Neural cell (in vitro differentiated cells): ENCODE data around the gene CST9. TPM values are rescaled to one million over a fixed set of nuclear protein-coding genes. Genes with fewer than 3 reads are reported as not detected.

ENCODE experiments used
- H2AFZ ChIP-seq: fragments of 200-600, 300-800 bp; sonication (generic), shearing (Covaris generic); 2 replicates; pipeline ENCODE4 v1.6.0; 2014; ENCODE audit warnings: low read depth, mild to moderate bottlenecking, antibody characterized with exemption, low read length, moderate library complexity
- H3F3A ChIP-seq: fragments of 200-600 bp; shearing (Covaris generic); 2 replicates; pipeline ENCODE4 v1.6.1; 2016; ENCODE audit warnings: mild to moderate bottlenecking, moderate library complexity, mixed read lengths, antibody characterized with exemption, low read length; ENCODE audit not compliant: insufficient read depth, poor library complexity, severe bottlenecking
- H3K27ac ChIP-seq: fragments of 200-600, 300-800 bp; sonication (generic), shearing (Covaris generic); 2 replicates; pipeline ENCODE4 v1.5.1; 2014; ENCODE audit warnings: mild to moderate bottlenecking, low read length, moderate library complexity
- H3K27me3 ChIP-seq: fragments of 300-800, 200-600 bp; sonication (generic), shearing (Covaris generic); 2 replicates; pipeline ENCODE4 v1.6.0; 2014; ENCODE audit warnings: mild to moderate bottlenecking, low read depth, low read length, moderate library complexity; ENCODE audit not compliant: insufficient read depth
- H3K36me3 ChIP-seq: fragments of 300-800, 200-600 bp; sonication (generic), shearing (Covaris generic); 2 replicates; pipeline ENCODE4 v1.5.1; 2014; ENCODE audit warnings: mild to moderate bottlenecking, antibody characterized with exemption, low read length, moderate library complexity; ENCODE audit not compliant: insufficient read depth
- H3K4me2 ChIP-seq: fragments of 300-800, 200-600 bp; sonication (generic), shearing (Covaris generic); 2 replicates; pipeline ENCODE4 v1.6.0; 2014; ENCODE audit warnings: mild to moderate bottlenecking, low read length
- H3K4me3 ChIP-seq: fragments of 300-800, 200-600 bp; sonication (generic), shearing (Covaris generic); 2 replicates; pipeline ENCODE4 v1.5.1; 2014; ENCODE audit warnings: mild to moderate bottlenecking, low read length, moderate library complexity
- H3K79me2 ChIP-seq: fragments of 200-600 bp; shearing (Covaris generic); replicated peaks from 2 replicates; pipeline ENCODE4 v1.6.0; 2014; ENCODE audit warnings: mild to moderate bottlenecking, low read length, moderate library complexity; ENCODE audit not compliant: insufficient read depth
- H3K9ac ChIP-seq: fragments of 300-800, 200-600 bp; sonication (generic), shearing (Covaris generic); 2 replicates; pipeline ENCODE4 v1.6.1; 2016; ENCODE audit warnings: mild to moderate bottlenecking, low read length, mixed read lengths
- H3K9me2 ChIP-seq: fragments of 200-600 bp; shearing (Covaris generic); 2 replicates; pipeline ENCODE4 v1.6.1; 2016; ENCODE audit warnings: mild to moderate bottlenecking, low read length, mixed read lengths; ENCODE audit not compliant: insufficient read depth
- H3K9me3 ChIP-seq: fragments of 200-600, 300-800 bp; sonication (generic), shearing (Covaris generic); 2 replicates; pipeline ENCODE4 v1.6.1; 2016; ENCODE audit warnings: mild to moderate bottlenecking, mixed run types, low read length, moderate library complexity, mixed read lengths
- H4K20me1 ChIP-seq: fragments of 200-600 bp; shearing (Covaris generic); 2 replicates; pipeline ENCODE4 v1.6.1; 2016; ENCODE audit warnings: mild to moderate bottlenecking, mixed run types; ENCODE audit not compliant: insufficient read depth
- EP300 ChIP-seq: fragments of 450-650 bp; conservative IDR thresholded peaks from 2 replicates; pipeline ENCODE4 v1.6.1; 2014; ENCODE audit warnings: antibody characterized with exemption, mild to moderate bottlenecking, moderate library complexity; ENCODE audit not compliant: poor library complexity, severe bottlenecking
- EZH2 ChIP-seq: fragments of 200-600, 300-800 bp; shearing (Covaris generic), sonication (generic); IDR thresholded peaks from 2 replicates; pipeline ENCODE4 v1.6.1; 2014; ENCODE audit warnings: antibody characterized with exemption, low read length, borderline replicate concordance, mild to moderate bottlenecking; ENCODE audit not compliant: insufficient read depth, poor library complexity, severe bottlenecking
- MXI1 ChIP-seq: fragments of 450-650 bp; conservative IDR thresholded peaks from 2 replicates; pipeline ENCODE4 v1.6.1; 2014; ENCODE audit warnings: antibody characterized with exemption, mild to moderate bottlenecking; ENCODE audit not compliant: poor library complexity, severe bottlenecking
- POLR2AphosphoS5 ChIP-seq: IDR thresholded peaks from 2 replicates; pipeline ENCODE4 v1.6.1; 2012
- RAD21 ChIP-seq: fragments of 450-650 bp; conservative IDR thresholded peaks from 2 replicates; pipeline ENCODE4 v1.6.1; 2014; ENCODE audit warnings: antibody characterized with exemption, mild to moderate bottlenecking, moderate library complexity
- SMC3 ChIP-seq: fragments of 450-650 bp; conservative IDR thresholded peaks from 2 replicates; pipeline ENCODE4 v1.6.1; 2014; ENCODE audit warnings: antibody characterized with exemption, mild to moderate bottlenecking, moderate library complexity; ENCODE audit not compliant: poor library complexity
- TAF1 ChIP-seq: IDR thresholded peaks from 2 replicates; pipeline ENCODE4 v1.6.1; 2012; ENCODE audit warnings: low read depth
- polyA plus RNA-seq: library from polyadenylated mRNA; depleted of rRNA; stranded (reverse); fragments of >200 nt; gene quantifications from 2 replicates; pipeline ENCODE4 v1.2.3, GENCODE V29; 2014
- TF ChIP-seq, protein P1 (sequence below): fragments of 450-650 bp; IDR thresholded peaks from 2 replicates; pipeline ENCODE4 v1.5.1; 2014; ENCODE audit warnings: antibody characterized with exemption, mild to moderate bottlenecking, moderate library complexity; ENCODE audit not compliant: poor library complexity, severe bottlenecking
- TF ChIP-seq, protein P2 (sequence below): IDR thresholded peaks from 2 replicates; pipeline ENCODE4 v1.6.1; 2012; ENCODE audit warnings: borderline replicate concordance

The CST9 gene
- polyA plus RNA-seq, 1 donor from 2014 or later = not detected

DNA sequence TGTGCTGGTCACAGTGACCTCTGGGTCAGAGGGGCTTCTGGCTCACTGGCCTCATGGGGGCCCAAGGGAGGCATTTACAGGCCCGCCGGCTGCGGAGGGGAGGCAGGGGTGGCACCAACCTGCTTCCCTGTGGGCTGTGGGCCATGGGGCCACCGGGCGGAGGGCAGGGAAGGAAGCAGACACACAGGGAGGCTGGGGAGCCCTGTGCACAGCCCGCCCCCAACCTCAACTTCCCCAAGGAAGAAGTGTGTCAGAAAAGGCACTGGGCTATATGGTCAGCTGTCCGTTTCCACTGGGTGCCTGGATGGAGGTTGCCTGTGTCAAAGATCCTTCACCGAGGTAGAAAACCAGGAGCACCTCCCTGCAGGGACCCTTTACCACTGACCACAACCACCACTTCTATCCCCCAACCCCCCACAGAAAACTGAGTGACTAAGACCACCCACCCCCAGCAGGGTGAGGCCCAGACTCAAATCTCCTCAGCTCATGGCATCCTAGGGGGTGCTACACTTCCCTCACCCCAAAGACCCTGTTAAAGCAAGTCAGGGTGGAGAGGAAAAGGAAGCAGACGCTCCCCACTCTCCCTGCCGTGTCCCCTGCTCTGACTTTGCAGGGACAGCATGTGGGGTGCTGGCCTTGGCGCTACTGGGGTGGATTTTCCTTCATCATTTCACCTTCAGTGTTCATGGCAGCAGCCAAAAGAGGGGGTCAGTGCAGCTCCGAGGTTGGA lies 26.4 kb upstream of the CST9 start:
- Histone ChIP-seq H3K27me3 (peaks cover 2% of the 10 kb centered on the region), H3K9me3 (no peaks in the 10 kb centered on the region), H4K20me1 (no peaks in the 10 kb centered on the region), H3K36me3 (no peaks in the 10 kb centered on the region), H3K4me2 (no peak overlapping the region), H3K27ac (no peak overlapping the region), H3K9ac (no peak overlapping the region), H2AFZ (no peak overlapping the region), H3K9me2 (no peaks in the 10 kb centered on the region), H3F3A (no peaks in the 10 kb centered on the region), H3K79me2 (no peaks in the 10 kb centered on the region), H3K4me3 (no peak overlapping the region)
- TF ChIP-seq, protein P1, sequence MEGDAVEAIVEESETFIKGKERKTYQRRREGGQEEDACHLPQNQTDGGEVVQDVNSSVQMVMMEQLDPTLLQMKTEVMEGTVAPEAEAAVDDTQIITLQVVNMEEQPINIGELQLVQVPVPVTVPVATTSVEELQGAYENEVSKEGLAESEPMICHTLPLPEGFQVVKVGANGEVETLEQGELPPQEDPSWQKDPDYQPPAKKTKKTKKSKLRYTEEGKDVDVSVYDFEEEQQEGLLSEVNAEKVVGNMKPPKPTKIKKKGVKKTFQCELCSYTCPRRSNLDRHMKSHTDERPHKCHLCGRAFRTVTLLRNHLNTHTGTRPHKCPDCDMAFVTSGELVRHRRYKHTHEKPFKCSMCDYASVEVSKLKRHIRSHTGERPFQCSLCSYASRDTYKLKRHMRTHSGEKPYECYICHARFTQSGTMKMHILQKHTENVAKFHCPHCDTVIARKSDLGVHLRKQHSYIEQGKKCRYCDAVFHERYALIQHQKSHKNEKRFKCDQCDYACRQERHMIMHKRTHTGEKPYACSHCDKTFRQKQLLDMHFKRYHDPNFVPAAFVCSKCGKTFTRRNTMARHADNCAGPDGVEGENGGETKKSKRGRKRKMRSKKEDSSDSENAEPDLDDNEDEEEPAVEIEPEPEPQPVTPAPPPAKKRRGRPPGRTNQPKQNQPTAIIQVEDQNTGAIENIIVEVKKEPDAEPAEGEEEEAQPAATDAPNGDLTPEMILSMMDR = no peak
- TF ChIP-seq SMC3 = no peak
- no peak for TF ChIP-seq TAF1
- TF ChIP-seq EZH2 = no peak
- TF ChIP-seq POLR2AphosphoS5 = no peak
- no peak for TF ChIP-seq MXI1
- TF ChIP-seq, protein P2, sequence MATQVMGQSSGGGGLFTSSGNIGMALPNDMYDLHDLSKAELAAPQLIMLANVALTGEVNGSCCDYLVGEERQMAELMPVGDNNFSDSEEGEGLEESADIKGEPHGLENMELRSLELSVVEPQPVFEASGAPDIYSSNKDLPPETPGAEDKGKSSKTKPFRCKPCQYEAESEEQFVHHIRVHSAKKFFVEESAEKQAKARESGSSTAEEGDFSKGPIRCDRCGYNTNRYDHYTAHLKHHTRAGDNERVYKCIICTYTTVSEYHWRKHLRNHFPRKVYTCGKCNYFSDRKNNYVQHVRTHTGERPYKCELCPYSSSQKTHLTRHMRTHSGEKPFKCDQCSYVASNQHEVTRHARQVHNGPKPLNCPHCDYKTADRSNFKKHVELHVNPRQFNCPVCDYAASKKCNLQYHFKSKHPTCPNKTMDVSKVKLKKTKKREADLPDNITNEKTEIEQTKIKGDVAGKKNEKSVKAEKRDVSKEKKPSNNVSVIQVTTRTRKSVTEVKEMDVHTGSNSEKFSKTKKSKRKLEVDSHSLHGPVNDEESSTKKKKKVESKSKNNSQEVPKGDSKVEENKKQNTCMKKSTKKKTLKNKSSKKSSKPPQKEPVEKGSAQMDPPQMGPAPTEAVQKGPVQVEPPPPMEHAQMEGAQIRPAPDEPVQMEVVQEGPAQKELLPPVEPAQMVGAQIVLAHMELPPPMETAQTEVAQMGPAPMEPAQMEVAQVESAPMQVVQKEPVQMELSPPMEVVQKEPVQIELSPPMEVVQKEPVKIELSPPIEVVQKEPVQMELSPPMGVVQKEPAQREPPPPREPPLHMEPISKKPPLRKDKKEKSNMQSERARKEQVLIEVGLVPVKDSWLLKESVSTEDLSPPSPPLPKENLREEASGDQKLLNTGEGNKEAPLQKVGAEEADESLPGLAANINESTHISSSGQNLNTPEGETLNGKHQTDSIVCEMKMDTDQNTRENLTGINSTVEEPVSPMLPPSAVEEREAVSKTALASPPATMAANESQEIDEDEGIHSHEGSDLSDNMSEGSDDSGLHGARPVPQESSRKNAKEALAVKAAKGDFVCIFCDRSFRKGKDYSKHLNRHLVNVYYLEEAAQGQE = no peak
- TF ChIP-seq EP300 = no peak
- TF ChIP-seq RAD21 = no peak

DNA sequence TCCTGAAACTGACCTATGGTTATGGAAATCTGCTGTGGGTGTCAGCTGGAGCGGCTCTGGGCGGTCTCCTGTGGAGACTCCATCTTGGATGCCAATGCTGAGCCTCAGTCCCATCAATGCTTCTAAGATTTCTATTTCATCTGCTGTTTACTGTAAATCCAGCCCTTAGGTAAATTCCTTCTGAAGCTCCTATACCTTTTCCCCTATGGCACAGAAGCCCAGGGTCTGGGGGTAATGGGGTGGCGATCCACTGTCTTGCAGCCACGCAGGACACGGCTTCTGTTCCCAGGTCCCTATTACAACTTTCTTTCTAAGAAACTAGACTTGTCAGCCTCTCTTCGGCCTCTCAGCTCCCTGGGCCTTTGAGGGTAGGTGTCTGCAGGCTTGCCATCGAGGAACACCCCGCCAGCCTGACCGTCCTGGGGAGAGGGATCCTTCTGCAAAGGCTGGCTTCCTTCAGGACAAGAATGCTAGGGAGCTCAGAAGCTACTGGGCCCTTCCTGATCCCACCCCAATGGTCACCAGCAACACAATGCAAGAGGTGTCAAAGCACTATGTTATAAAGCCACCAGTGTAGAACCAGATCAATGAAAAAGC lies 25.6 kb upstream of the CST9 start:
- Histone ChIP-seq H3K36me3 (no peaks in the 10 kb centered on the region), H3K9me3 (no peaks in the 10 kb centered on the region), H2AFZ (no peak overlapping the region), H3F3A (no peaks in the 10 kb centered on the region), H3K27me3 (no peaks in the 10 kb centered on the region), H3K9me2 (no peaks in the 10 kb centered on the region), H3K4me2 (no peak overlapping the region), H3K27ac (no peak overlapping the region), H4K20me1 (no peaks in the 10 kb centered on the region), H3K79me2 (no peaks in the 10 kb centered on the region), H3K4me3 (no peak overlapping the region), H3K9ac (no peak overlapping the region)
- TF ChIP-seq MXI1 (no peak), RAD21 (no peak), EP300 (no peak), TAF1 (no peak), SMC3 (no peak), EZH2 (no peak), POLR2AphosphoS5 (no peak)
- TF ChIP-seq, protein P1 = no peak
- TF ChIP-seq, protein P2 = no peak
